Renal pelvis (tissue), 12 donors: ENCODE data around the gene ARL2. TPM values are rescaled to one million over a fixed set of nuclear protein-coding genes. Genes with fewer than 3 reads are reported as not detected.
"Not testable (repeated sequence)": the region's sequence is repeated elsewhere in the genome, so short reads cannot be mapped to it uniquely, and the experiment has no call there.

ENCODE experiments used
- DNase-seq: peaks from one replicate; pipeline ENCODE4 v3.0.0-alpha.2; 2013
- long read RNA-seq, 16 experiments: transcript quantifications; one replicate each; lab custom pipeline, GENCODE V29; 2026
- polyA plus RNA-seq, 3 donors: library from polyadenylated mRNA; unstranded; fragments of 120-200 nt; gene quantifications; one replicate each; pipeline ENCODE4 v1.2.1, GENCODE V29; 2013; ENCODE audit not compliant: insufficient read length in 3 of 3

The ARL2 gene
- 10 to 100 TPM; 62.8 to 73.0 (median 71.0) TPM for polyA plus RNA-seq
- long read RNA-seq, donor 1, transcript ARL2-201 (5 exons, 979 nt), result major isoform, 43 of 57 reads
- long read RNA-seq, donor 1, partial matches to known transcripts, result 5 of 57 reads
- long read RNA-seq, donor 1, other reads (novel, unspliced or antisense), result 0 of 57 reads
- long read RNA-seq, donor 2, transcript ARL2-203 (1 exons, 601 nt), result minor isoform, 7 of 74 reads
- long read RNA-seq, donor 2, transcript ARL2-201 (5 exons, 979 nt), result major isoform, 62 of 74 reads
- long read RNA-seq, donor 2, partial matches to known transcripts, result 0 of 74 reads
- long read RNA-seq, donor 2, other reads (novel, unspliced or antisense), result 0 of 74 reads
- long read RNA-seq, donor 3, transcript ARL2-203 (1 exons, 601 nt), result minor isoform, 6 of 74 reads
- long read RNA-seq, donor 3, transcript ARL2-201 (5 exons, 979 nt), result major isoform, 55 of 74 reads
- long read RNA-seq, donor 3, partial matches to known transcripts, result 7 of 74 reads
- long read RNA-seq, donor 3, other reads (novel, unspliced or antisense), result 0 of 74 reads
- long read RNA-seq, donor 4, transcript ARL2-206 (4 exons, 795 nt), result minor isoform, 6 of 73 reads
- long read RNA-seq, donor 4, transcript ARL2-201 (5 exons, 979 nt), result major isoform, 61 of 73 reads
- long read RNA-seq, donor 4, partial matches to known transcripts, result 0 of 73 reads
- long read RNA-seq, donor 4, other reads (novel, unspliced or antisense), result 0 of 73 reads
- long read RNA-seq, donor 5, transcript ARL2-201 (5 exons, 979 nt), result major isoform, 23 of 29 reads
- long read RNA-seq, donor 5, partial matches to known transcripts, result 0 of 29 reads
- long read RNA-seq, donor 5, other reads (novel, unspliced or antisense), result 0 of 29 reads
- long read RNA-seq, donor 6, transcript ARL2-203 (1 exons, 601 nt), result minor isoform, 9 of 69 reads
- long read RNA-seq, donor 6, transcript ARL2-202 (3 exons, 1,228 nt), result minor isoform, 5 of 69 reads
- long read RNA-seq, donor 6, transcript ARL2-201 (5 exons, 979 nt), result major isoform, 54 of 69 reads
- long read RNA-seq, donor 6, partial matches to known transcripts, result 0 of 69 reads
- long read RNA-seq, donor 6, other reads (novel, unspliced or antisense), result 0 of 69 reads
- long read RNA-seq, donor 7, transcript ARL2-201 (5 exons, 979 nt), result major isoform, 59 of 70 reads
- long read RNA-seq, donor 7, transcript ARL2-203 (1 exons, 601 nt), result minor isoform, 7 of 70 reads
- long read RNA-seq, donor 7, partial matches to known transcripts, result 0 of 70 reads
- long read RNA-seq, donor 7, other reads (novel, unspliced or antisense), result 0 of 70 reads
- long read RNA-seq, donor 8, transcript ARL2-201 (5 exons, 979 nt), result major isoform, 30 of 34 reads
- long read RNA-seq, donor 8, partial matches to known transcripts, result 0 of 34 reads
- long read RNA-seq, donor 8, other reads (novel, unspliced or antisense), result 0 of 34 reads
- long read RNA-seq, donor 9, transcript ARL2-202 (3 exons, 1,228 nt), result minor isoform, 5 of 94 reads
- long read RNA-seq, donor 9, transcript ARL2-203 (1 exons, 601 nt), result minor isoform, 13 of 94 reads
- long read RNA-seq, donor 9, transcript ARL2-201 (5 exons, 979 nt), result major isoform, 66 of 94 reads
- long read RNA-seq, donor 9, partial matches to known transcripts, result 7 of 94 reads
- long read RNA-seq, donor 9, other reads (novel, unspliced or antisense), result 0 of 94 reads
- long read RNA-seq, donor 10, transcript ARL2-201 (5 exons, 979 nt), result major isoform, 38 of 48 reads
- long read RNA-seq, donor 10, transcript ARL2-203 (1 exons, 601 nt), result minor isoform, 5 of 48 reads
- long read RNA-seq, donor 10, partial matches to known transcripts, result 0 of 48 reads
- long read RNA-seq, donor 10, other reads (novel, unspliced or antisense), result 0 of 48 reads
- long read RNA-seq, donor 11, transcript ARL2-201 (5 exons, 979 nt), result major isoform, 29 of 42 reads
- long read RNA-seq, donor 11, transcript ARL2-204 (6 exons, 830 nt), result minor isoform, 5 of 42 reads
- long read RNA-seq, donor 11, transcript ARL2-203 (1 exons, 601 nt), result minor isoform, 5 of 42 reads
- long read RNA-seq, donor 11, partial matches to known transcripts, result 0 of 42 reads
- long read RNA-seq, donor 11, other reads (novel, unspliced or antisense), result 0 of 42 reads
- long read RNA-seq, donor 12, transcript ARL2-201 (5 exons, 979 nt), result major isoform, 72 of 91 reads
- long read RNA-seq, donor 12, partial matches to known transcripts, result 6 of 91 reads
- long read RNA-seq, donor 12, other reads (novel, unspliced or antisense), result 0 of 91 reads
- long read RNA-seq, donor 13, transcript ARL2-201 (5 exons, 979 nt), result major isoform, 22 of 29 reads
- long read RNA-seq, donor 13, partial matches to known transcripts, result 0 of 29 reads
- long read RNA-seq, donor 13, other reads (novel, unspliced or antisense), result 0 of 29 reads
- long read RNA-seq, donor 14, result 0 reads
- long read RNA-seq, donor 15, transcript ARL2-203 (1 exons, 601 nt), result minor isoform, 11 of 112 reads
- long read RNA-seq, donor 15, transcript ARL2-204 (6 exons, 830 nt), result minor isoform, 5 of 112 reads
- long read RNA-seq, donor 15, transcript ARL2-201 (5 exons, 979 nt), result major isoform, 85 of 112 reads
- long read RNA-seq, donor 15, transcript ARL2-202 (3 exons, 1,228 nt), result minor isoform, 5 of 112 reads
- long read RNA-seq, donor 15, partial matches to known transcripts, result 5 of 112 reads
- long read RNA-seq, donor 15, other reads (novel, unspliced or antisense), result 0 of 112 reads
- long read RNA-seq, donor 16, transcript ARL2-203 (1 exons, 601 nt), result minor isoform, 8 of 82 reads
- long read RNA-seq, donor 16, transcript ARL2-201 (5 exons, 979 nt), result major isoform, 60 of 82 reads
- long read RNA-seq, donor 16, partial matches to known transcripts, result 6 of 82 reads
- long read RNA-seq, donor 16, other reads (novel, unspliced or antisense), result 0 of 82 reads

GRCh38 chr11:65013888-65014725 is at the start of gene ARL2:
Gene ARL2, plus strand, starts transcription at chr11:65014160. Its CDS starts 48 bp downstream, at chr11:65014208.
- DNase-seq, result peak; percentile 93

- no peak for DNase-seq
Observed at GRCh38 chr11:64967375-64967774, 46.6 kb upstream of the ARL2 start.

- DNase-seq, result no peak
Observed at GRCh38 chr11:64969209-64969608, 44.8 kb upstream of the ARL2 start.

- no peak for DNase-seq
Observed at GRCh38 chr11:64970731-64971151, 43.2 kb upstream of the ARL2 start.

GRCh38 chr11:64971421-64972233 is 42.3 kb upstream of the ARL2 start, which contains the start of gene MAJIN:
Gene MAJIN, minus strand, starts transcription at chr11:64972108. Its CDS starts 12,703 bp downstream, at chr11:64959405.
- DNase-seq, result peak; percentile 85

GRCh38 chr11:64974124-64974523 is 39.8 kb upstream of the ARL2 start:
- DNase-seq, result no peak

GRCh38 chr11:64976651-64977050 is 37.3 kb upstream of the ARL2 start:
- DNase-seq, result no peak

- not testable (repeated sequence) for DNase-seq
Observed at GRCh38 chr11:64983339-64983738, 30.6 kb upstream of the ARL2 start.

- DNase-seq, result no peak
Observed at GRCh38 chr11:64987998-64988854, 25.7 kb upstream of the ARL2 start.

GRCh38 chr11:64989416-64989815 is 24.5 kb upstream of the ARL2 start:
- no peak for DNase-seq

GRCh38 chr11:64990222-64990923 is 23.6 kb upstream of the ARL2 start:
- DNase-seq, result peak; percentile 62

- DNase-seq, result no peak
Observed at GRCh38 chr11:64994318-64994717, 19.6 kb upstream of the ARL2 start.

- DNase-seq, result no peak
Observed at GRCh38 chr11:64996327-64996709, 17.6 kb upstream of the ARL2 start.

- peak; percentile 86 for DNase-seq
Observed at GRCh38 chr11:64996710-64997380, 17.1 kb upstream of the ARL2 start, which contains the start of gene BATF2. Gene BATF2, minus strand, starts transcription at chr11:64996971. Its CDS starts 57 bp downstream, at chr11:64996914.
